Measurements from ENCODE around the gene TPT1. TPM values are rescaled to one million over a fixed set of nuclear protein-coding genes. Genes with fewer than 3 reads are reported as not detected.
"Not testable (repeated sequence)": the region's sequence is repeated elsewhere in the genome, so short reads cannot be mapped to it uniquely, and the experiment has no call there.

TPT1 gene
- total and polyA plus RNA-seq, 10 donors: 2,558 to 10,629 (median 4,026) TPM

DNA sequence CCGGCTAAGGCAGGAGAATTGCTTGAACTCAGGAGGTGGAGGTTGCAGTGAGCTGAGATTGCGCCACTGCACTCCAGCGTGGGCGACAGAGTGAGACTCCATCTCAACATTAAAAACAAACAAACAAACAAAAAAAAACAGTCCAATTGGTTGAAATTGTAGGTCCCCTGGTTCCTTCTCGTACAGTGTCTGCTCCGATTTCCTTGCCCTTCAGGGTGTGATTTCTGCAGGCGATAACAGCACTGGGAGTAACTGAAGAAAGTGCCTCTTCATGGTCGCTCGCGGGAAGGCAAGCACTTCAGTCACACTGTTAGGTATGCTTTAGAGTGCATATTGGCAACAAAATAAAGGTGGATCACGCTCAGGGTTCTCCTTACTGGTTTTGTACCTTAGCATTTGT, 39.7 kb downstream of the TPT1 start:
- Histone ChIP-seq H3K36me3 (no peaks in the 10 kb centered on the region), H3K4me3 (no peak overlapping the region), H3K27ac (no peak overlapping the region), H3K27me3 (replicated peaks in 1 of 7) (peaks cover 0 to 12% (median 0%) of the 10 kb centered on the region in 7 donors), H3K4me1 (peaks cover 0 to 18% (median 0%) of the 10 kb centered on the region in 6 donors), H3K9me3 (no peaks in the 10 kb centered on the region)
- 78 to 86% (median 81%) methylated on average over 11 of the region's 11 CpGs for WGBS, 5 donors
- intact Hi-C loops (cut with DNase I; ENCODE audit: low total_unique reads): no loop called here
- no peak for DNase-seq
- TF ChIP-seq, protein P1, sequence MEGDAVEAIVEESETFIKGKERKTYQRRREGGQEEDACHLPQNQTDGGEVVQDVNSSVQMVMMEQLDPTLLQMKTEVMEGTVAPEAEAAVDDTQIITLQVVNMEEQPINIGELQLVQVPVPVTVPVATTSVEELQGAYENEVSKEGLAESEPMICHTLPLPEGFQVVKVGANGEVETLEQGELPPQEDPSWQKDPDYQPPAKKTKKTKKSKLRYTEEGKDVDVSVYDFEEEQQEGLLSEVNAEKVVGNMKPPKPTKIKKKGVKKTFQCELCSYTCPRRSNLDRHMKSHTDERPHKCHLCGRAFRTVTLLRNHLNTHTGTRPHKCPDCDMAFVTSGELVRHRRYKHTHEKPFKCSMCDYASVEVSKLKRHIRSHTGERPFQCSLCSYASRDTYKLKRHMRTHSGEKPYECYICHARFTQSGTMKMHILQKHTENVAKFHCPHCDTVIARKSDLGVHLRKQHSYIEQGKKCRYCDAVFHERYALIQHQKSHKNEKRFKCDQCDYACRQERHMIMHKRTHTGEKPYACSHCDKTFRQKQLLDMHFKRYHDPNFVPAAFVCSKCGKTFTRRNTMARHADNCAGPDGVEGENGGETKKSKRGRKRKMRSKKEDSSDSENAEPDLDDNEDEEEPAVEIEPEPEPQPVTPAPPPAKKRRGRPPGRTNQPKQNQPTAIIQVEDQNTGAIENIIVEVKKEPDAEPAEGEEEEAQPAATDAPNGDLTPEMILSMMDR (IDR thresholded peaks at IDR 0.05 in 8 of 11, conservative IDR thresholded peaks at IDR 0.05 in 3 of 11): no peak
- no peak for TF ChIP-seq POLR2A (IDR thresholded peaks at IDR 0.05)

DNA sequence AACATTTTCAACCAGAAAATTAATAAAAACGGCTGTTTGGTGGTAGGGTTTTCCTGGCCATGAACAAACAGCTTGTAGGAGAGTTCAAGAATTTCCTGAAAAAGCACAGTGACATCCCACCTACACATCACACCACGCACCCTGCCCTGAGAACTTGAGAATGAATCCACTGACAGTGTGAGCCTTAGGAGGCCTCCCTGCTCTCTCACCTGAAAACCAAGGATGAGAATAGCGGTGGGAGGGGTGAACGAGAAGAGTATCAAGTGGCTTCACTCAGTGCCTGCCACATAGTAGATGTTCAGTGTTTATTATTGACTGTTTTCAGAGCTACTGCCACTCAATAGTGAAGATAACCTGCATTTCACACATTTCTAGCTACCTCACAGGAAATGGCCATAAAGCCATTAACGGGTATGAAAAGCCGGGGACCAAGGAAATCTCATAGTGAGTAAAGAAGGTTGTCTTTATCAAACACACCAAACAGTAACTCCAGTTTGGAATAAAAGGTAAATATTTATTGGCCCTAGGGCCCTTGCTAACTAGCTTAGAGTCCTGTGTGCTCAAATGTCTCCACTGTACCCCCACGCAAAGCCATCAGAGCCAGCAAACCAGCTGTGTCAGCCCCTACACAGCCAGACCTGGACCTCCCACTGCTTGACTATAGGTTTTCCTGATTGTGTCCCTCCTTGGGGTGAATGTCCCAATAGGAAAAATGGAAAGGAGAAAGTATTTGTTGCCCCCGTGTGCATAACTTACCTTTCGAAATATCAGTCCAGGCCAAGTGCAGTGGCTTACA, 40.6 kb downstream of the TPT1 start:
- H3K9me3 ChIP-seq: no peaks in the 10 kb centered on the region
- TF ChIP-seq POLR2AphosphoS5 (IDR thresholded peaks at IDR 0.05) (no peak), POLR2A (IDR thresholded peaks at IDR 0.05) (no peak)
- TF ChIP-seq, protein P1 (IDR thresholded peaks at IDR 0.05 in 8 of 11, conservative IDR thresholded peaks at IDR 0.05 in 3 of 11): no peak
- intact Hi-C loops (cut with DNase I; ENCODE audit: low total_unique reads): no loop called here
- no peak overlapping the region for H3K27ac ChIP-seq
- H3K27me3 ChIP-seq (replicated peaks in 1 of 7): peaks cover 0 to 12% (median 0%) of the 10 kb centered on the region in 7 donors
- H3K4me1 ChIP-seq: peaks cover 0 to 21% (median 0%) of the 10 kb centered on the region in 6 donors
- no peak overlapping the region for H3K4me3 ChIP-seq
- 63 to 81% (median 77%) methylated on average over 9 of the region's 9 CpGs for WGBS, 5 donors
- no peaks in the 10 kb centered on the region for H3K36me3 ChIP-seq
- no peak for DNase-seq

DNA sequence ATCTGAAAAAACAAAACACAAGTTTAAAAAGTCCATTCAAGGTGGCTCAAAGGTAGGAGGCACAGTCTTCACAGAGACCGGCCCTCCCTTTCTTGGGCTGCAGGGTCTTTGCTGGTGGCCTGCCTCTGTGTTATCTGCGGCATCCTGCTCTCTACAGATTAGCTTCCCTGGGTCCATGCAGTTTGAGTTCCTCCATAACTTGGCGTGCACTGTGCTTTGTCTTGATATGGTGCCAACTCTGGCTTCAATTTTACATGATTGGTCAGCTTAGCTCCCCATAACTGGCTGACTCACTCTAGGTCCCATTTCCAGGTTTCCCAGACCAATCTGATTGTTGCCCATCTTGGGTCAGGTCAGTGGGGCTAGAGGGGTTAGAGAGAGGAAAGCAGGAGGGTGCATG, 41.8 kb downstream of the TPT1 start:
- intact Hi-C loops (cut with DNase I; ENCODE audit: low total_unique reads): no loop called here

DNA sequence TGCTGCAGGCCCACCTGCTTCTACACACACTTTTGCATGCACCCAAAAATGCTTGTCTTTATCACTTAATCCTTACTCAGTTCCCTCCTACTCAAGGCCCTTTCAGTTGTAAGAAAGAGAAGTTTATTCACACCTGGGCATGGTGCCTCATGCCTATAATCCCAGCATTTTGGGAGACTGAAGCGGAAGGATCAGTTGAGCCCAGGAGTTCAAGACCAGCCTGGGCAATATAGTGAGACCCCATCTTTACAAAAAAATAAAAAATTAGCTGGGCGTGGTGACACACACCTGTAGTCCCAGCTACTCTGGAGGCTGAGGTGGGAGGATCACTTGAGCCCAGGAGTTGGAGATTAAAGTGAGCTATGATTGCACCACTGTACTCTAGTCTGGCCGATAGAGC, 42.4 kb downstream of the TPT1 start:
- DNase-seq; H3K4me3 ChIP-seq; H3K9me3 ChIP-seq; H3K27me3 ChIP-seq (replicated peaks in 1 of 7); H3K36me3 ChIP-seq; intact Hi-C loops (cut with DNase I; ENCODE audit: low total_unique reads): not testable (repeated sequence)
- Histone ChIP-seq H3K4me1 (peaks cover 0 to 21% (median 0%) of the 10 kb centered on the region in 6 donors), H3K27ac (peak overlapping the region in 1 of 8 donors; percentile 18)
- WGBS, 5 donors: 88 to 100% (median 96%) methylated on average over 3 of the region's 3 CpGs

More for the DNA sequence above, 41.8 kb downstream of the TPT1 start:
- Histone ChIP-seq H3K27ac (no peak overlapping the region), H3K27me3 (replicated peaks in 1 of 7) (peaks cover 0 to 12% (median 0%) of the 10 kb centered on the region in 7 donors), H3K36me3 (no peaks in the 10 kb centered on the region), H3K9me3 (no peaks in the 10 kb centered on the region), H3K4me1 (peaks cover 0 to 21% (median 0%) of the 10 kb centered on the region in 6 donors), H3K4me3 (no peak overlapping the region)
- WGBS, 5 donors: 77 to 97% (median 82%) methylated on average over 3 of the region's 3 CpGs
- DNase-seq: no peak
- TF ChIP-seq POLR2A (IDR thresholded peaks at IDR 0.05) (no peak), POLR2AphosphoS5 (IDR thresholded peaks at IDR 0.05) (no peak)
- TF ChIP-seq, protein P1 (IDR thresholded peaks at IDR 0.05 in 8 of 11, conservative IDR thresholded peaks at IDR 0.05 in 3 of 11): no peak

Data from spleen (tissue), 11 donors.